Neural progenitor cell (in vitro differentiated cells): ENCODE measurements around the gene ITGA11.

Experiments
- CTCF ChIP-seq: fragments of 200-600 bp; sonication (generic); IDR thresholded peaks from 2 replicates; pipeline ENCODE4 v1.5.1; 2017; ENCODE audit warnings: antibody characterized with exemption, mild to moderate bottlenecking
- EZH2 ChIP-seq: fragments of 200-600 bp; sonication (generic); IDR thresholded peaks from 2 replicates; pipeline ENCODE4 v1.6.1; 2017; ENCODE audit warnings: antibody characterized with exemption, mild to moderate bottlenecking, moderate library complexity

DNA sequence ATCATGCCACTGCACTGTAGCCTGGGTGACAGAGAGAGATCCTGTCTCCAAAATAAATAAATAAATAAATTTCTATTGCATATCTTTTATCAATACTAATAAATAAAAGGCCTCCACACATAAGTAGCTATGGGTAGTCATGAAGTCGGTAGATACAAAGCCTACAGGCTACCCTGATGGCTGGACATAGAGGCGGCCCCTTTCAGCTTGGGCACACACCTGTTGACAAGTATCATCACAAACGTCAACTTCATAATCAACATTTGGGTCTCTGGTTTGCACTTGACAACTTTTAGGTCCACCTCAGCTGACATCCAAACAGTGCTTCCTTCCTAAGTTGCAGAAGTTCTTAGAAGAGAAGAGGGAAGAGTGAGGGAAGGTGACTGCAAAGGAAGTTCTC is 53.4 kb downstream of the ITGA11 start:
- no peak for TF ChIP-seq CTCF
- no peak for TF ChIP-seq EZH2
